DND-41 (cell line): Measurements from ENCODE around the gene SUSD4.

ENCODE experiments used
- ATAC-seq: fragments of 200-7000 bp; cut with Tn5 transposase; 3 replicates; pipeline ENCODE4 v1.9.1; 2021; ENCODE audit warnings: low read depth; ENCODE audit not compliant: insufficient read depth
- DNase-seq: peaks from one replicate; pipeline ENCODE4 v3.0.0-alpha.2; 2020
- H2AFZ ChIP-seq: 2 replicates; pipeline ENCODE4 v1.6.0; 2012; ENCODE audit warnings: low read depth, low read length
- H3K27ac ChIP-seq: 2 replicates; pipeline ENCODE4 v1.5.1; 2012; ENCODE audit warnings: low read length, inconsistent platforms
- H3K27me3 ChIP-seq: fragments of 200-600 bp; sonication (generic); 2 replicates; pipeline ENCODE4 v1.6.0; 2012; ENCODE audit warnings: low read length, mild to moderate bottlenecking, inconsistent platforms; ENCODE audit not compliant: insufficient read depth, poor library complexity
- H3K36me3 ChIP-seq: 2 replicates; pipeline ENCODE4 v1.5.1; 2012; ENCODE audit warnings: low read length, inconsistent platforms; ENCODE audit not compliant: insufficient read depth
- H3K4me1 ChIP-seq: 2 replicates; pipeline ENCODE4 v1.5.1; 2012; ENCODE audit warnings: mild to moderate bottlenecking, low read length; ENCODE audit not compliant: insufficient read depth
- H3K4me2 ChIP-seq: 2 replicates; pipeline ENCODE4 v1.6.0; 2012; ENCODE audit warnings: mild to moderate bottlenecking, moderate library complexity, low read length, inconsistent platforms; ENCODE audit not compliant: insufficient read depth
- H3K4me3 ChIP-seq, 2 experiments: fragments of 200-600 bp in 1 of 2; shearing (Covaris generic) in 1 of 2; 2 replicates each; pipeline ENCODE4 v1.5.1; 2012 to 2016; ENCODE audit warnings: inconsistent platforms in 2 of 2, low read length in 2 of 2, mild to moderate bottlenecking in 2 of 2, low read depth in 1 of 2, moderate library complexity in 1 of 2
- H3K79me2 ChIP-seq: 2 replicates; pipeline ENCODE4 v1.6.0; 2012; ENCODE audit warnings: low read length, inconsistent platforms; ENCODE audit not compliant: insufficient read depth
- H3K9ac ChIP-seq: 2 replicates; pipeline ENCODE4 v1.6.0; 2012; ENCODE audit warnings: low read depth, mild to moderate bottlenecking, inconsistent platforms, low read length, moderate library complexity
- H3K9me3 ChIP-seq: 2 replicates; pipeline ENCODE4 v1.5.1; 2012; ENCODE audit warnings: low read length, moderate library complexity, mild to moderate bottlenecking, inconsistent platforms; ENCODE audit not compliant: insufficient read depth, severe bottlenecking
- H4K20me1 ChIP-seq: 2 replicates; pipeline ENCODE4 v1.6.0; 2012; ENCODE audit warnings: low read length; ENCODE audit not compliant: insufficient read depth
- CTCF ChIP-seq: IDR thresholded peaks from 2 replicates; pipeline ENCODE4 v1.5.1; 2012; ENCODE audit warnings: borderline replicate concordance, low read length, moderate library complexity, mild to moderate bottlenecking; ENCODE audit not compliant: poor library complexity, severe bottlenecking; ENCODE audit errors: extremely low read depth
- EZH2 ChIP-seq: IDR thresholded peaks from 3 replicates; pipeline ENCODE4 v1.6.1; 2012; ENCODE audit warnings: borderline replicate concordance, low read depth, mild to moderate bottlenecking, moderate library complexity, low read length, inconsistent platforms; ENCODE audit not compliant: severe bottlenecking

Gene SUSD4

GRCh38 chr1:223216531-223217205, 147.3 kb downstream of the SUSD4 start:
- TF ChIP-seq CTCF: no peak
- no peaks in the 10 kb centered on the region for H3K79me2 ChIP-seq
- H3K4me2 ChIP-seq: no peak overlapping the region
- no peaks in the 10 kb centered on the region for H3K27me3 ChIP-seq
- no peak overlapping the region for H3K27ac ChIP-seq
- H3K4me1 ChIP-seq: no peaks in the 10 kb centered on the region
- no peaks in the 10 kb centered on the region for H4K20me1 ChIP-seq
- peaks cover 10% of the 10 kb centered on the region for H3K9me3 ChIP-seq
- H3K4me3 ChIP-seq: no peak overlapping the region
- no peak overlapping the region for H3K9ac ChIP-seq
- no peaks in the 10 kb centered on the region for H3K36me3 ChIP-seq
- DNase-seq: no peak
- no peak overlapping the region for H2AFZ ChIP-seq
- ATAC-seq: no peak

GRCh38 chr1:223216074-223216473, 147.9 kb downstream of the SUSD4 start:
- Histone ChIP-seq H3K27ac (no peak overlapping the region), H3K4me2 (no peak overlapping the region), H3K27me3 (no peaks in the 10 kb centered on the region), H3K79me2 (no peaks in the 10 kb centered on the region), H3K36me3 (no peaks in the 10 kb centered on the region), H3K9me3 (peaks cover 10% of the 10 kb centered on the region), H3K9ac (no peak overlapping the region), H4K20me1 (no peaks in the 10 kb centered on the region), H2AFZ (no peak overlapping the region), H3K4me1 (no peaks in the 10 kb centered on the region), H3K4me3 (no peak overlapping the region)
- TF ChIP-seq EZH2 (no peak), CTCF (no peak)
- ATAC-seq (no peak), DNase-seq (no peak)

- Histone ChIP-seq H2AFZ (no peak overlapping the region), H3K4me3 (no peak overlapping the region), H3K4me2 (no peak overlapping the region), H3K79me2 (no peaks in the 10 kb centered on the region), H3K36me3 (no peaks in the 10 kb centered on the region), H3K9ac (no peak overlapping the region), H3K27ac (no peak overlapping the region), H3K4me1 (no peaks in the 10 kb centered on the region), H3K27me3 (no peaks in the 10 kb centered on the region), H3K9me3 (peaks cover 10% of the 10 kb centered on the region), H4K20me1 (no peaks in the 10 kb centered on the region)
- ATAC-seq: no peak
- TF ChIP-seq EZH2: no peak
- no peak for TF ChIP-seq CTCF
- DNase-seq: no peak
Observed at GRCh38 chr1:223215026-223215425, 148.9 kb downstream of the SUSD4 start.
